Measurements from ENCODE around the gene CREG1. TPM values are rescaled to one million over a fixed set of nuclear protein-coding genes. Genes with fewer than 3 reads are reported as not detected.

Gene CREG1
- total and polyA plus RNA-seq, 2 experiments from 2014 or later: 21.2 to 42.7 TPM

GRCh38 chr1:167548059-167548932 lies 5.3 kb downstream of the CREG1 start (continued):
- no peak for TF ChIP-seq CTCF (conservative IDR thresholded peaks at IDR 0.05; ENCODE audit: low read depth in 2 of 2)
- TF ChIP-seq EZH2phosphoT487 (IDR thresholded peaks at IDR 0.05; ENCODE audit: unreplicated experiment): no peak
- no peak for TF ChIP-seq CREB1 (CRISPR knock-in tag; IDR thresholded peaks at IDR 0.05; ENCODE audit: low read depth)
- no peak for TF ChIP-seq ZNF331 (CRISPR knock-in tag; IDR thresholded peaks at IDR 0.05; ENCODE audit: low read depth)
- no peak for TF ChIP-seq STAT1 (IDR thresholded peaks at IDR 0.05; ENCODE audit: unreplicated experiment)
- no peak for TF ChIP-seq REST (IDR thresholded peaks at IDR 0.05; ENCODE audit: unreplicated experiment)
- no peak for TF ChIP-seq POLR2AphosphoS5 (IDR thresholded peaks at IDR 0.05; ENCODE audit: low read depth)

GRCh38 chr1:167546935-167547334 lies 6.6 kb downstream of the CREG1 start:
- Mint-ChIP-seq H3K9me3 (no peaks in the 10 kb centered on the region), H3K27me3 (ENCODE audit: insufficient read depth, low read depth, poor library complexity) (peaks cover 5% of the 10 kb centered on the region), H3K27ac (no peak overlapping the region), H3K4me3 (no peak overlapping the region), H3K4me1 (peaks cover 13% of the 10 kb centered on the region), H3K36me3 (ENCODE audit: low read depth) (peaks cover 19% of the 10 kb centered on the region)
- Histone ChIP-seq H3K9me2 (ENCODE audit: insufficient read depth) (no peaks in the 10 kb centered on the region), H4K20me1 (replicated peaks; ENCODE audit: insufficient read depth) (peaks cover 5% of the 10 kb centered on the region), H3K4me2 (no peak overlapping the region), H2AFZ (no peak overlapping the region), H3K27ac (ENCODE audit: low read depth) (no peak overlapping the region), H3K36me3 (ENCODE audit: insufficient read depth) (peaks cover 7% of the 10 kb centered on the region; the same call in 1 of the 2 replicates), H3K4me3 (no peak overlapping the region), H3F3A (replicated peaks; ENCODE audit: low read depth) (no peaks in the 10 kb centered on the region), H3K4me1 (ENCODE audit: insufficient read depth) (no peaks in the 10 kb centered on the region), H3K79me2 (replicated peaks; ENCODE audit: insufficient read depth) (peaks cover 7% of the 10 kb centered on the region; the same call in 1 of the 2 replicates), H3K27me3 (ENCODE audit: insufficient read depth) (no peaks in the 10 kb centered on the region)
- TF ChIP-seq CREB1 (CRISPR knock-in tag; IDR thresholded peaks at IDR 0.05; ENCODE audit: low read depth): no peak
- no peak for TF ChIP-seq REST (IDR thresholded peaks at IDR 0.05; ENCODE audit: unreplicated experiment)
- no peak for TF ChIP-seq EZH2 (IDR thresholded peaks at IDR 0.05; ENCODE audit: low read depth, unreplicated experiment)
- no peak for ATAC-seq
- no peak for DNase-seq (ENCODE audit: low spot score)

Measured in GM23338 (cell line).